ENCODE data around the gene KRTAP4-9. TPM values are rescaled to one million over a fixed set of nuclear protein-coding genes. Genes with fewer than 3 reads are reported as not detected.
"Not testable (repeated sequence)": the region's sequence is repeated elsewhere in the genome, so short reads cannot be mapped to it uniquely, and the experiment has no call there.

Gene KRTAP4-9
- total and polyA plus RNA-seq, 9 donors, result not detected

DNA sequence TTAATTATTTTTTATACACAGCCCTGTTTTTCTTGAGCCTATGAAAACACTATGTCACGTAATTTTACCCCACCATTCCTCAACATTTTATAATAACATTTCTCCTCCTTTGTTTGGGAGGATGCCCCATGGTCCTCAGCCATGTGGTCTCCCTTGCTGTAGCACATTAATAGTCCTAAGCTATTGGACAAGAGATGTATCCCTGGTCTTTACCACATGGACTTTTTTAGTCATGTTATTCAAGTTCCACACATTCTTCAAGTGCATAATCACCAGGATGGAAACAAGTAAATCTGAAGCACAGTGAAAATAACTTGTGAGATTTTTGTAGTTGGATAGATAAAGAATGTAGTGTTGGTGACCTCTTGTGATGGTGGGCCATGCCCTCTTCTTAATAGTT is 43.2 kb upstream of the KRTAP4-9 start:
- DNase-seq, result no peak
- intact Hi-C loops (cut with DNase I), result no loop called here
- TF ChIP-seq, protein P1, sequence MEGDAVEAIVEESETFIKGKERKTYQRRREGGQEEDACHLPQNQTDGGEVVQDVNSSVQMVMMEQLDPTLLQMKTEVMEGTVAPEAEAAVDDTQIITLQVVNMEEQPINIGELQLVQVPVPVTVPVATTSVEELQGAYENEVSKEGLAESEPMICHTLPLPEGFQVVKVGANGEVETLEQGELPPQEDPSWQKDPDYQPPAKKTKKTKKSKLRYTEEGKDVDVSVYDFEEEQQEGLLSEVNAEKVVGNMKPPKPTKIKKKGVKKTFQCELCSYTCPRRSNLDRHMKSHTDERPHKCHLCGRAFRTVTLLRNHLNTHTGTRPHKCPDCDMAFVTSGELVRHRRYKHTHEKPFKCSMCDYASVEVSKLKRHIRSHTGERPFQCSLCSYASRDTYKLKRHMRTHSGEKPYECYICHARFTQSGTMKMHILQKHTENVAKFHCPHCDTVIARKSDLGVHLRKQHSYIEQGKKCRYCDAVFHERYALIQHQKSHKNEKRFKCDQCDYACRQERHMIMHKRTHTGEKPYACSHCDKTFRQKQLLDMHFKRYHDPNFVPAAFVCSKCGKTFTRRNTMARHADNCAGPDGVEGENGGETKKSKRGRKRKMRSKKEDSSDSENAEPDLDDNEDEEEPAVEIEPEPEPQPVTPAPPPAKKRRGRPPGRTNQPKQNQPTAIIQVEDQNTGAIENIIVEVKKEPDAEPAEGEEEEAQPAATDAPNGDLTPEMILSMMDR (IDR thresholded peaks at IDR 0.05), result no peak
- H3K4me3 ChIP-seq, result no peak overlapping the region
- no peaks in the 10 kb centered on the region for H3K27me3 ChIP-seq
- H3K9me3 ChIP-seq, result no peaks in the 10 kb centered on the region
- H3K4me1 ChIP-seq (ENCODE audit: insufficient read depth), result peaks cover 2% of the 10 kb centered on the region
- no peaks in the 10 kb centered on the region for H3K36me3 ChIP-seq
- H3K27ac ChIP-seq, result no peak overlapping the region
- 9 to 20% (median 15%) methylated on average over 1 of the region's 1 CpG for WGBS, 3 donors

- no peaks in the 10 kb centered on the region for H3K9me3 ChIP-seq
- intact Hi-C loops (cut with DNase I), result no loop called here
- 88 to 91% (median 91%) methylated on average over 4 of the region's 4 CpGs for WGBS, 3 donors
- no peak overlapping the region for H3K27ac ChIP-seq
- TF ChIP-seq, protein P1 (IDR thresholded peaks at IDR 0.05), result no peak
- no peak for TF ChIP-seq EP300 (IDR thresholded peaks at IDR 0.05)
- no peak for TF ChIP-seq POLR2A (IDR thresholded peaks at IDR 0.05)
- no peak overlapping the region for H3K4me3 ChIP-seq
- H3K36me3 ChIP-seq, result no peaks in the 10 kb centered on the region
- H3K27me3 ChIP-seq, result no peaks in the 10 kb centered on the region
- H3K4me1 ChIP-seq (ENCODE audit: insufficient read depth), result peaks cover 2% of the 10 kb centered on the region
- DNase-seq, result no peak
Measured at GRCh38 chr17:41063449-41063848, 41.7 kb upstream of the KRTAP4-9 start.

GRCh38 chr17:41064301-41064700 is 40.9 kb upstream of the KRTAP4-9 start:
- no peaks in the 10 kb centered on the region for H3K27me3 ChIP-seq
- no peaks in the 10 kb centered on the region for H3K36me3 ChIP-seq
- H3K27ac ChIP-seq, result no peak overlapping the region
- TF ChIP-seq, protein P1 (IDR thresholded peaks at IDR 0.05), result no peak
- TF ChIP-seq POLR2A (IDR thresholded peaks at IDR 0.05) (no peak), EP300 (IDR thresholded peaks at IDR 0.05) (no peak)
- H3K9me3 ChIP-seq, result no peaks in the 10 kb centered on the region
- no peak for DNase-seq
- intact Hi-C loops (cut with DNase I), result no loop called here
- H3K4me3 ChIP-seq, result no peak overlapping the region
- H3K4me1 ChIP-seq (ENCODE audit: insufficient read depth), result peaks cover 2% of the 10 kb centered on the region
- WGBS, 3 donors, result 84 to 97% (median 87%) methylated on average over 1 of the region's 1 CpG

DNA sequence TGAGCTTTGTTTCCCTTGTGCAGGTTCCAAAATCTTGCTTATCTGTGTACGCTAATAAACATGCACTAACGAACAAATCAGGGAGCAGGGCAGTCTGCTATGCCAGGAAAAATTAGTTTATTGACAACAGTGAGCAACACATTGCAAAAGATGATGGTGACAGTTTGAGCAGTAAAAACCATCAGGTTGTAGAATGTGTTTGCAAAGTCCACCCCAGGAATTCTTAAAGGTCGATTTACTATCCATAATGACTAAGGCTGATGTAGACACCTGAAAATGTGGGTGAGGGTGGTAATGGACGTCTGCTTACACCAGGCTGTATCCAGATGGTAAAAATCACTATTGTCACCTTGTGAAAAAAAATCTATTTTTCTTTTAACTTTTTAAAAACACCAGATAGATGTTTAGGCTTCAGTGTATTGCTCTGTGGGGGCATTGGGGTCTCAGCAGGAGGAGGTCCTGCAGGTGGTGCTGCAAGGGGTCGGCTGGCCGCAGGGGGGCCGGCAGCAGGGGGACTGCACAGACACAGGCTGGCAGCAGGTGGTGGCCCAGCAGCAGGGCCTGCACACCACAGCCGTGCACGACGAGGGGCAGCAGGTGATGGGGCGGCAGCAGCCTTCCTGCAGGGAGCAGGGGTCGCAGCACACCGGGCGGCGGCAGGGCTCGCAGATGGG is 40.0 kb upstream of the KRTAP4-9 start:
- H3K27ac ChIP-seq; H3K9me3 ChIP-seq; H3K4me3 ChIP-seq; DNase-seq; H3K36me3 ChIP-seq; H3K4me1 ChIP-seq (ENCODE audit: insufficient read depth); H3K27me3 ChIP-seq; intact Hi-C loops (cut with DNase I): not testable (repeated sequence)
- WGBS, 3 donors, result 77 to 80% (median 80%) methylated on average over 7 of the region's 16 CpGs

DNA sequence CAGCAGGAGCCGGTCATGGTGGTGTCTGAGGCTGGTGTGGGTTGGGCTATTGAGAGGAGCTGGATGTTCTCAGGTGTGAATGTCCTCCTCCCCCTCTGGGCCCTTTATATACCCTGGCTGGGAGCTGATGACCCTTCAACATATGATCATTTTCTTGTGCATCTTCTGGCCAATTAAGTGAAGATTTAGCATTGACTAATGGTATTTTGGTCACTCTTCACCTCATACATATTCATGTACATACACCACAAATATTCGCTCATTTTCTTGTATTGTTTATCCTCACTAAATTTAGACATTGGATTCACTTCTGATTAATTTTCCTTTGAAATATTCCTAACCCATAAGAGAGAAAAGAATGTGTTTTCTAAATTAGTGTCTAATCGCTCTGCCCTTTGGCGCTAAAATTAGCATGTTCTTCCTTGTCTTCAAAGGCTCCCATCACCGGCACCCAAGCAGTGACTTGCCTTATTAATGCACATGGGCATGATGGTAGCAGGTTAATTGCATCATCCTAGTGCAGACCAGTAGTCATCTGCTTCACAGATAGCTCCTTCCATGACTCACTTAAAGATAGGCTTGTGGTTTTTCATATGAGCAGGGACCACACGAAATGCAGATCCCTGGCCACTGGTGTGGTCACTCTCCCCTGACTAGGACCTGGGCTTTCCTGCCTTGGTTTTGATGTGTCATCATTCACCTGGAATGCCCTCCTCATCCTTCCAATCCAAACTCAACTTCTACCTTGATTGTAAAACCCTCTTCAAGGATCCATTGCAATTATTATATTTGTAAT is 39.2 kb upstream of the KRTAP4-9 start, which contains the start of gene KRTAP2-4:
TSS of gene KRTAP2-4 (minus strand) at position 51 of the 796 bp plus-strand sequence. CDS start at position 17, 34 bp downstream.
- no peaks in the 10 kb centered on the region for H3K27me3 ChIP-seq
- H3K27ac ChIP-seq, result no peak within 1 kb of the TSS
- H3K4me1 ChIP-seq (ENCODE audit: insufficient read depth), result no peaks in the 10 kb centered on the region
- H3K9me3 ChIP-seq, result no peaks in the 10 kb centered on the region
- intact Hi-C loops (cut with DNase I), result no loop called here
- no peaks in the 10 kb centered on the region for H3K36me3 ChIP-seq
- no peak for DNase-seq
- TF ChIP-seq EP300 (IDR thresholded peaks at IDR 0.05) (no peak), POLR2A (IDR thresholded peaks at IDR 0.05) (no peak)
- TF ChIP-seq, protein P1 (IDR thresholded peaks at IDR 0.05), result no peak
- 85 to 90% (median 85%) methylated on average over 6 of the region's 6 CpGs for WGBS, 3 donors
- H3K4me3 ChIP-seq, result no peak within 1 kb of the TSS
